Measurements from ENCODE around the gene AGPAT4.
"Not testable (repeated sequence)": the region's sequence is repeated elsewhere in the genome, so short reads cannot be mapped to it uniquely, and the experiment has no call there.

Gene AGPAT4

GRCh38 chr6:161125591-161125990, 148.3 kb downstream of the AGPAT4 start:
- Histone ChIP-seq H3K27me3 (ENCODE audit: insufficient read depth, low read depth, severe bottlenecking) (no peaks in the 10 kb centered on the region), H3K36me3 (peaks cover 14% of the 10 kb centered on the region), H3K27ac (no peak overlapping the region), H3K9me3 (ENCODE audit: severe bottlenecking) (peaks cover 2% of the 10 kb centered on the region), H3K4me3 (ENCODE audit: low read depth, low read length) (no peak overlapping the region)
- no peak for TF ChIP-seq CTCF (IDR thresholded peaks at IDR 0.05; ENCODE audit: low read depth, low read length)
- no peak for DNase-seq

- H3K36me3 ChIP-seq: peaks cover 18% of the 10 kb centered on the region
- not testable (repeated sequence) for DNase-seq
Measured at GRCh38 chr6:161123319-161123718, 150.5 kb downstream of the AGPAT4 start.

GRCh38 chr6:161117942-161118341, 155.9 kb downstream of the AGPAT4 start:
- peaks cover 55% of the 10 kb centered on the region for H3K36me3 ChIP-seq
- no peak for DNase-seq
- no peak for TF ChIP-seq CTCF (IDR thresholded peaks at IDR 0.05; ENCODE audit: low read depth, low read length)

More at GRCh38 chr6:161123319-161123718, 150.5 kb downstream of the AGPAT4 start:
- H3K9me3 ChIP-seq (ENCODE audit: severe bottlenecking); H3K27me3 ChIP-seq (ENCODE audit: insufficient read depth, low read depth, severe bottlenecking); H3K27ac ChIP-seq; H3K4me3 ChIP-seq (ENCODE audit: low read depth, low read length): not testable (repeated sequence)

GRCh38 chr6:161117308-161117707, 156.6 kb downstream of the AGPAT4 start:
- TF ChIP-seq CTCF (IDR thresholded peaks at IDR 0.05; ENCODE audit: low read depth, low read length): no peak
- Histone ChIP-seq H3K27me3 (ENCODE audit: insufficient read depth, low read depth, severe bottlenecking) (no peaks in the 10 kb centered on the region), H3K36me3 (peaks cover 61% of the 10 kb centered on the region), H3K9me3 (ENCODE audit: severe bottlenecking) (no peaks in the 10 kb centered on the region), H3K4me3 (ENCODE audit: low read depth, low read length) (no peak overlapping the region), H3K27ac (no peak overlapping the region)
- DNase-seq: no peak

More at GRCh38 chr6:161117942-161118341, 155.9 kb downstream of the AGPAT4 start:
- no peak overlapping the region for H3K27ac ChIP-seq
- H3K4me3 ChIP-seq (ENCODE audit: low read depth, low read length): no peak overlapping the region
- no peaks in the 10 kb centered on the region for H3K9me3 ChIP-seq (ENCODE audit: severe bottlenecking)
- no peaks in the 10 kb centered on the region for H3K27me3 ChIP-seq (ENCODE audit: insufficient read depth, low read depth, severe bottlenecking)

GRCh38 chr6:161116554-161116953, 157.3 kb downstream of the AGPAT4 start:
- Histone ChIP-seq H3K4me3 (ENCODE audit: low read depth, low read length) (no peak overlapping the region), H3K36me3 (peaks cover 69% of the 10 kb centered on the region), H3K27me3 (ENCODE audit: insufficient read depth, low read depth, severe bottlenecking) (no peaks in the 10 kb centered on the region), H3K9me3 (ENCODE audit: severe bottlenecking) (no peaks in the 10 kb centered on the region), H3K27ac (no peak overlapping the region)
- DNase-seq: no peak
- TF ChIP-seq CTCF (IDR thresholded peaks at IDR 0.05; ENCODE audit: low read depth, low read length): no peak

- no peak for TF ChIP-seq CTCF (IDR thresholded peaks at IDR 0.05; ENCODE audit: low read depth, low read length)
- H3K27me3 ChIP-seq (ENCODE audit: insufficient read depth, low read depth, severe bottlenecking): no peaks in the 10 kb centered on the region
- no peak overlapping the region for H3K4me3 ChIP-seq (ENCODE audit: low read depth, low read length)
- H3K9me3 ChIP-seq (ENCODE audit: severe bottlenecking): no peaks in the 10 kb centered on the region
- peaks cover 79% of the 10 kb centered on the region for H3K36me3 ChIP-seq
- DNase-seq: no peak
- H3K27ac ChIP-seq: no peak overlapping the region
Measured at GRCh38 chr6:161115468-161115867, 158.4 kb downstream of the AGPAT4 start.

Measured in WERI-Rb-1 (cell line).